Measurements from ENCODE around the gene SLC2A4RG.

The SLC2A4RG gene

GRCh38 chr20:63699466-63700198, 39.9 kb upstream of the SLC2A4RG start:
- DNase-seq, result no peak

GRCh38 chr20:63700199-63701050, 39.2 kb upstream of the SLC2A4RG start:
- peak; percentile 60 for DNase-seq

DNA sequence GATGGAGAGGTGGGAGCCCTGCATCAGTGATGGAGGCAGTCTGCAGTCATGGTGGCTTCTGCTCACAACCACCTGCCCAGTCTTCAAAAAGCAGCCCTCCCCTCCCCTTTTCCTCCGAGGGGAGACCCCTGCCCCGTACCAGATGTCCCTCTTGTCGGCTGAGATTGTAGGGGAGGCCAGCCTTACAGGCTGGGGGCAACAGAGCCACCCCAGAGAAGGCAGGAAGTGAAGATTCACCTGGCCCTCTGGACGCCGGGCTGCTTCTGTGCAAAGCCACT, 38.6 kb upstream of the SLC2A4RG start:
- DNase-seq, result no peak

DNA sequence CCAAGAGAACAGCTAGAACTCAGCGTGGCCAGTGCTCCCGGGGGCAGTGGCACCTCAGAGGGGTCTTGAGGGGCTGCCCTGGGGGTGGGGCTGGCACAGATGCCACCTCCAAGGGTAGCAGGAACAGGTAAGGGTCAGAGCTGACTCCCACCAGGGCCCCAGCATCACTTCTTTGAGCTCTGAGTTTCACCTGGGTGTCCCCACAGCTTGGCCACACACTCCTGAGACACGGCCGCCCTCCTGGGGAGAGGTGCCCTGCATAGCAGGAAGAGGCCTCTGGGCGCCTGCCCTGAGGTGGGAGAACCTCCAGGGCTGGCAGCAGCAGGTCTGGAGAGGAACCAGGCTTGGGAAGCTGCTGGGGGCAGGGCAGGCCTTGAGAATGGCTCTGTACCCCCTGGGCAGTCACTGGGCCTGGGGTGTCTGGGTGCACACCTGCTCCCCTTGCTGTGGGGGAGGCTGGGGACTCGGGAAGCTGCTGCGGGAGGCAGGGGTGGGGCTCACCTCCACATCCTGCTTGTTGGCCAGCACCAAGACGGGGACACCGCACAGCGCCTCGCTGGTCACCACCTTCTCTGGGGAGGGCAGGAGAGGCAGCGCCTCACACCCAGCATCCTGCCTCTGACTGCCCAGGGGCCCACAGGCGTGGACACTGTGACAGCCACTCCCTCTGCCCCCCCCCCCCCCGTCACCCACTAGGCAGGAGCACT, 38.1 kb upstream of the SLC2A4RG start:
- DNase-seq, result peak; percentile 62

GRCh38 chr20:63702036-63702665, 37.4 kb upstream of the SLC2A4RG start:
- peak; percentile 57 for DNase-seq

DNA sequence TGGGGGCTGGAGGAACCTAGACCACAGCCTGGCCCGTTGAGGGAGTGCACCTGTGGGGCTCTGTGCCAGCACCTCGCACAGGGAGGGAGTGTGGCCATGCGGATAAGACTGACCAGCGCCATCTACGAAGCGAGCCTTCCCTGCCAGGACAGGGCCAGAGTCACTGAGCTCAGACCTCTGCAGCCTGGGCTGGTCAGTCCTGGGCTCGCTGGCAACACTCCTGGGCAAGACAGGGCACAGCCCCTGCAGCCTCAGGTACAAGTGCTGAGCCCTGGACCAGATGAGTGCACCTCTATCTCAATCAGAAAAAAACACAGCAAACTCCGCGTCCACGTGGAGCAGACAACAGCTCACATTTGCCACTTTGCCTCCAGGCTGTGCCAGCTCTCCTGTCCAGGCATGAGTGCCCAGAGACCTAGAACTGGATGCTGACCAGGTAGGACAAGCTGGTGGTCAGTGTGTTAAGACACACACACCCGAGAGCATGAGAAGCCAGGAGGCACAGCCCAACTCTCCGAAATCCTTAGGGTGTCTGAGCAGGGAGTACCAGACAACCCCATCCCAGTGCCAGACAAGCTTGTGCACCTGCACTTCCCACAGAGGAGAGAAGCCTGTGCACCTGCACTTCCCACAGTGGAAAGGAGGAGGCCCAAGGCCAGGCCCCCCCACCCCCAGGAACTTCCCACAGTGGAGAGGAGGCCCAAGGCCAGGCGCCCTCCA, 36.7 kb upstream of the SLC2A4RG start:
- DNase-seq, result peak; percentile 60

DNA sequence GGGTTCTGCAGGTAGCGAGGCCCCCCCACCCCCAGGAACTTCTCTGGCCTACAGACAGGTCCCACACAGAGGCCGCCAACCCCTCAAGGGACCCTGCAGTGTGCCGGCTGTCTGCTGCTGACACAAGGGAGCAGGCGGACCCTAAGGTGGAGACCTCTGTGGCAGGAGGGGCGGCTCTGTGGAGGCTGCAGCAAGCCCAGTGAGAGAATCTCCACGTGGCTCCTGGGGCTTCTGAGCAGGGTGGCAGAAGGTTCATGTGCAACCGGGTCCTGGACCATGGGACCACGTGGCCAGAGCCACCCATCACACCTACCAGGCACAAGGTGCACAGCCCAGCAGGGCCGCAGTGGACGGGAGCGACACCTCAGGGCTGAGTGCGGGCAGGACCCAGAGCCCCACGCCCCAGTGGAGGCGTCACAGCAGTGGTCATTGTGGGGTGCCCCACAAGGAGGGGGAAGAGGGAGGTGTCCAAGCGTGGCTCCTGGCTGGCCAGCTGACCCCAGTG, 36.1 kb upstream of the SLC2A4RG start:
- peak; percentile 58 for DNase-seq

GRCh38 chr20:63703976-63704748, 35.4 kb upstream of the SLC2A4RG start:
- peak; percentile 58 for DNase-seq

GRCh38 chr20:63704749-63705117, 34.8 kb upstream of the SLC2A4RG start:
- DNase-seq, result no peak

GRCh38 chr20:63705232-63706026, 34.1 kb upstream of the SLC2A4RG start:
- DNase-seq, result peak; percentile 30

GRCh38 chr20:63706027-63706695, 33.4 kb upstream of the SLC2A4RG start:
- DNase-seq, result peak; percentile 61

DNA sequence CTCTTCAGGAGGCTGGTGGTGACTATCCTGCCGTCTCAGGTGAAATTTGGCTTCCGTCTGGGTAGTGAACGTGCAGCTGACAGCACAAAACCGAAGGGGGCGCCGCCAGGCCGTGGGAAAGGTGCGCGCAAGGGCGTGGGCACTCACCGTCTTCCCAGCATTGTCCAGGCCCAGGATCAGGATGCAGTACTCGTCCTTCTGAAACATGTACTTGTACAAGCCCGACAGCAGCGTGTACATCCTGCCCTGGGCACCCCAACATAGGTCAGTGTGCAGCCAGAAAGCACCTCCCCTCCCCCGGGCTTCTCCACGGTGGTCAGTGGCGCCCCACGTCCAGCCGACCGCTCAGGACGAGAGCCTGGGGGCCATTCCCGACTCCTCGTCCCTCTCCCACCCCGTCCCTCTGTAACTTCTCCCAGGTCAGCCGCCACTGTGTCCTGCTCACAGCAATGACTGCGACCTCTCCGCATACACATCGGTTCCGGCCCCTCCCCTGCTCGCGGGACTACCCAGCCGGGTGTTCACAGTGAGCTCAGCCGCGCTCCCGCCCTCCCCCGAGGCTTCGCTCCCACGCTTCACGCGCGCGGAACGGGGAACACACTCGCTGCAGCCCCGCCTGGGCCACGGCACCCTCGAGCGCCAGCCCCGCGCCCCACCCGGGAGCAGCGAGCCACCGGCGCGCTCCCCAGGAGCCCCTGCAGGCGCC, 32.6 kb upstream of the SLC2A4RG start:
- peak; percentile 88 for DNase-seq

DNA sequence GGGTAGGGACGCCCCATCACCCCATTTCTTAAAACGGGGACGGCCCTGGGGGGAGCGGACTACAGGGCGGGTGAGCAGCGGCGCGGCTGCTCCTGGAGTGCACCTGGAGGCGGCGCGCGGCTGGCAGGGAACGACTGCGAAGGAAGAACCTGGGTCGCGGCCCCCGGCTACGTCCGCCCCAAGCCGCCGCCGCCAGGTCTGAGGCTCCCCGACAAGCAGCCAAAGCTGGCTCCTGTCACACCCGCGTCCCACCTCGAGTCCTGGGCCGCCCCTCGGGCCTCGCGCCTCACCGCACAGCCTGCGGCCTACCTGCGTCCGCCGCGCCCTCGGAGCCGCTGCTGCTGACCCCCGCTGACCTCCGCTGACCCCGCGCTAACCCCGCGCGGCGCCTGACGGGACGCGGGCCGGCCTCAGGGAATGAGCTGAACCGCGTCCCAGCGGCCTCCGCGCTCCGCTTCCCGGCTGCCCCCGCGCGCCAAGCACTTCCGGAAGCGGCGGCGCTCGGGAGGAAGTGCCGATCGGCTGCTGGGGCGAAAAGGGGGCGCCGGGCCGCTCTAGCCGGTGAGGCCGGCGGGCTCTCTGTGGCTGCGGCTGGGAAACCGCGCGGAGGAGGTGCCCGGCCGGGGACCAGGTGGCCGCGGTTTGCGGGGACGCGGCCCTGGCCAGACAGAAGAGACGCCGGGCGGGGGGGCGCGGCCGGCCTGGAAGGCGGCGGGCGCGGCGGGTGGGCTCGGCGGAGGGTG, 31.8 kb upstream of the SLC2A4RG start, which contains the start of the genes ARFRP1 and ZGPAT:
Gene ARFRP1, minus strand, starts transcription at position 419 of the 743 bp plus-strand sequence. CDS start 885 bp downstream, outside the sequence.
Gene ZGPAT, plus strand, starts transcription at position 482 of the 743 bp plus-strand sequence. CDS start 542 bp downstream, outside the sequence.
- DNase-seq, result peak; percentile 96

DNA sequence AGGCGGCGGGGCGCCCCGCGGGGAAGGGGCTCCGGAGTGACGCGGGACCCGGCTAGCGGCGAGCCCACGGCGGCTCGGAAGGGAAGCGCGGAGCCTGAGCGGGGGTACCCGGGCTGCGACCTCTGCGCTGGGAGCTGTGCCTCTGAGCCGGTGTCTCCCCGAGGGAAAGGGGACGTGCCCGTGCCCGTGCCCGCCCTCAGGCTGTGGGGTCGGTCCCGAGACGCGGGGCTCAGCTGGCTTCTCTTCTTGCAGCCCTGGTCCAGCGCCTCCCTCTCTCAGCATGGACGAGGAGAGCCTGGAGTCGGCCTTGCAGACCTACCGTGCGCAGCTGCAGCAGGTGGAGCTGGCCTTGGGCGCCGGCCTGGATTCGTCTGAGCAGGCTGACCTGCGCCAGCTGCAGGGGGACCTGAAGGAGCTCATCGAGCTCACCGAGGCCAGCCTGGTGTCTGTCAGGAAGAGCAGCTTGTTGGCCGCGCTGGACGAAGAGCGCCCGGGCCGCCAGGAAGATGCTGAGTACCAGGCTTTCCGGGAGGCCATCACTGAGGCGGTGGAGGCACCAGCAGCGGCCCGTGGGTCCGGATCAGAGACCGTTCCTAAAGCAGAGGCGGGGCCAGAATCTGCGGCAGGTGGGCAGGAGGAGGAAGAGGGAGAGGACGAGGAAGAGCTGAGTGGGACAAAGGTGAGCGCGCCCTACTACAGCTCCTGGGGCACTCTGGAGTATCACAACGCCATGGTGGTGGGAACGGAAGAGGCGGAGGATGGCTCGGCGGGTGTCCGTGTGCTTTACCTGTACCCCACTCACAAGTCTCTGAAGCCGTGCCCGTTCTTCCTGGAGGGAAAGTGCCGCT, 31.1 kb upstream of the SLC2A4RG start:
- DNase-seq, result peak; percentile 72

- DNase-seq, result peak; percentile 62
Measured at GRCh38 chr20:63709149-63709527, 30.4 kb upstream of the SLC2A4RG start.

DNA sequence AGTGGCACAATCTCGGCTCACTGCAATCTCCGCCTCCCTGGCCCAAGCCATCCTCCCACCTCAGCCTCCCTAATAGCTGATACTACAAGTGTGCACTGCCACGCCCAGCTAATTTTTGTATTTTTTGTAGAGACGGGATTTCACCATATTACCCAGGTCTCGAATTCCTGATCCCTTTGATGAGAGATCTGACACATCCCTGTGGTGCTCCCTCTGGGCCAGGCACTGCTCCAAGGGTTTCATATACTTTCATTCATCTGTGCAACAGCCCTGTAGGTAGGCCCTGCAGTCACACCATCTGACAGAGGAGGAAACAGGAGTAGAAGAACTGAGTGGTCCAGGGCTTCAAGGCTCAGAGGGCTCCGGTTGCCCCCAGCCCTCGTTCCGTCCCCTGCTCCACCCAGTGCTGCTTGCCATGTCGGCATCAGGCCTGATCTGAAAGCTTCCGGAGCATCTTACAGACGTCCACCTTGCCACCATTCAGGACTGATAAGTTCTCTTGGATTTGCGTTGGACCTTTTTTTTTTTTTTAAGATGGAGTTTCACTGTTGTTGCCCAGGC, 28.4 kb upstream of the SLC2A4RG start:
- peak; percentile 39 for DNase-seq

DNA sequence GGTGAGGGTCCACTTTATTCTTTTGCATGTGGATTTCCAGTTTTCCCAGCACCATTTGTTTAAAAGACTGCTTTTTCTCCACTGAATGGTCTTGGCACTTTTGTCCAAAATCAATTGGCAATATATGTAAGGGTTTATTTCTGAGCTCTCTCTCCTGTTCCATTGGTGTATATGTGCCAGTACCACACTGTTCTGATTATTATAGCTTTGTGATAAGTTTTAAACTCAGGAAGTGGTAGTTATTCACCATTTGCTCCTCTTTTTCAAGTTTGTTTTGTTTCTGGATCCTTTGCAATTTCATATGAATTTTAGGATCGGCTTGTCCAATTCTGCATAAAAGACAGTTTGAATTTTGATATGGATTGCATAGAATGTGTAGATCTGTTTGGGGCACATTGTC, 27.4 kb upstream of the SLC2A4RG start:
- no peak for DNase-seq

Measured in activated effector memory CD4-positive, alpha-beta T cell treated with anti-CD3 and anti-CD28 coated beads, Interleukin-2, amount 50 U/mL, for 16 hours (primary cell).